ENCODE results near the gene OCEL1. TPM values are rescaled to one million over a fixed set of nuclear protein-coding genes. Genes with fewer than 3 reads are reported as not detected.

The OCEL1 gene
- total and polyA plus RNA-seq, 2 of the 13 experiments (the other 11 are each of a cell fraction or from before 2014, with no cell fraction given) = 10.6 to 17.2 TPM

GRCh38 chr19:17215127-17215971 lies 10.7 kb upstream of the OCEL1 start, which contains the start of gene USE1 (continued):
- TF ChIP-seq, protein P1, sequence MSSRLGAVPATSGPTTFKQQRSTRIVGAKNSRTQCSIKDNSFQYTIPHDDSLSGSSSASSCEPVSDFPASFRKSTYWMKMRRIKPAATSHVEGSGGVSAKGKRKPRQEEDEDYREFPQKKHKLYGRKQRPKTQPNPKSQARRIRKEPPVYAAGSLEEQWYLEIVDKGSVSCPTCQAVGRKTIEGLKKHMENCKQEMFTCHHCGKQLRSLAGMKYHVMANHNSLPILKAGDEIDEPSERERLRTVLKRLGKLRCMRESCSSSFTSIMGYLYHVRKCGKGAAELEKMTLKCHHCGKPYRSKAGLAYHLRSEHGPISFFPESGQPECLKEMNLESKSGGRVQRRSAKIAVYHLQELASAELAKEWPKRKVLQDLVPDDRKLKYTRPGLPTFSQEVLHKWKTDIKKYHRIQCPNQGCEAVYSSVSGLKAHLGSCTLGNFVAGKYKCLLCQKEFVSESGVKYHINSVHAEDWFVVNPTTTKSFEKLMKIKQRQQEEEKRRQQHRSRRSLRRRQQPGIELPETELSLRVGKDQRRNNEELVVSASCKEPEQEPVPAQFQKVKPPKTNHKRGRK (CRISPR knock-in tag; IDR thresholded peaks at IDR 0.05) = no peak
- TF ChIP-seq ZFP37 (CRISPR knock-in tag; IDR thresholded peaks at IDR 0.05; ENCODE audit: borderline replicate concordance) (no peak), CBX1 (IDR thresholded peaks at IDR 0.05; ENCODE audit: low read depth) (no peak), CBX2 (IDR thresholded peaks at IDR 0.05; ENCODE audit: low read depth, low read length) (no peak), CBX2 (CRISPR knock-in tag; IDR thresholded peaks at IDR 0.05; ENCODE audit: low read depth) (no peak), ZFAT (CRISPR knock-in tag; conservative IDR thresholded peaks at IDR 0.05) (no peak), ZNF770 (CRISPR knock-in tag; IDR thresholded peaks at IDR 0.05) (no peak; the same call in 1 of the 2 replicates), SKIL (CRISPR knock-in tag; IDR thresholded peaks at IDR 0.05; ENCODE audit: borderline replicate concordance) (no peak), NFE2L1 (CRISPR knock-in tag; IDR thresholded peaks at IDR 0.05; ENCODE audit: borderline replicate concordance) (no peak), SYNCRIP (IDR thresholded peaks at IDR 0.05; ENCODE audit: insufficient read depth, low read depth, low read length) (no peak)
- TF ChIP-seq, protein P2, sequence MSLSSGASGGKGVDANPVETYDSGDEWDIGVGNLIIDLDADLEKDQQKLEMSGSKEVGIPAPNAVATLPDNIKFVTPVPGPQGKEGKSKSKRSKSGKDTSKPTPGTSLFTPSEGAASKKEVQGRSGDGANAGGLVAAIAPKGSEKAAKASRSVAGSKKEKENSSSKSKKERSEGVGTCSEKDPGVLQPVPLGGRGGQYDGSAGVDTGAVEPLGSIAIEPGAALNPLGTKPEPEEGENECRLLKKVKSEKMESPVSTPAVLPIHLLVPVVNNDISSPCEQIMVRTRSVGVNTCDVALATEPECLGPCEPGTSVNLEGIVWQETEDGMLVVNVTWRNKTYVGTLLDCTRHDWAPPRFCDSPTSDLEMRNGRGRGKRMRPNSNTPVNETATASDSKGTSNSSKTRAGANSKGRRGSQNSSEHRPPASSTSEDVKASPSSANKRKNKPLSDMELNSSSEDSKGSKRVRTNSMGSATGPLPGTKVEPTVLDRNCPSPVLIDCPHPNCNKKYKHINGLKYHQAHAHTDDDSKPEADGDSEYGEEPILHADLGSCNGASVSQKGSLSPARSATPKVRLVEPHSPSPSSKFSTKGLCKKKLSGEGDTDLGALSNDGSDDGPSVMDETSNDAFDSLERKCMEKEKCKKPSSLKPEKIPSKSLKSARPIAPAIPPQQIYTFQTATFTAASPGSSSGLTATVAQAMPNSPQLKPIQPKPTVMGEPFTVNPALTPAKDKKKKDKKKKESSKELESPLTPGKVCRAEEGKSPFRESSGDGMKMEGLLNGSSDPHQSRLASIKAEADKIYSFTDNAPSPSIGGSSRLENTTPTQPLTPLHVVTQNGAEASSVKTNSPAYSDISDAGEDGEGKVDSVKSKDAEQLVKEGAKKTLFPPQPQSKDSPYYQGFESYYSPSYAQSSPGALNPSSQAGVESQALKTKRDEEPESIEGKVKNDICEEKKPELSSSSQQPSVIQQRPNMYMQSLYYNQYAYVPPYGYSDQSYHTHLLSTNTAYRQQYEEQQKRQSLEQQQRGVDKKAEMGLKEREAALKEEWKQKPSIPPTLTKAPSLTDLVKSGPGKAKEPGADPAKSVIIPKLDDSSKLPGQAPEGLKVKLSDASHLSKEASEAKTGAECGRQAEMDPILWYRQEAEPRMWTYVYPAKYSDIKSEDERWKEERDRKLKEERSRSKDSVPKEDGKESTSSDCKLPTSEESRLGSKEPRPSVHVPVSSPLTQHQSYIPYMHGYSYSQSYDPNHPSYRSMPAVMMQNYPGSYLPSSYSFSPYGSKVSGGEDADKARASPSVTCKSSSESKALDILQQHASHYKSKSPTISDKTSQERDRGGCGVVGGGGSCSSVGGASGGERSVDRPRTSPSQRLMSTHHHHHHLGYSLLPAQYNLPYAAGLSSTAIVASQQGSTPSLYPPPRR (CRISPR knock-in tag; IDR thresholded peaks at IDR 0.05; ENCODE audit: borderline replicate concordance) = no peak; the same call in 1 of the 2 replicates

Measured in HepG2 (cell line).